Thyroid gland (tissue), 4 donors: ENCODE results near the gene TXNL1.

ENCODE experiments used
- POLR2A ChIP-seq, 2 donors: fragments of 450-650 bp; IDR thresholded peaks; one replicate each; pipeline ENCODE4 v1.6.1; 2017; ENCODE audit warnings: antibody characterized with exemption in 2 of 2, mild to moderate bottlenecking in 2 of 2, moderate library complexity in 1 of 2
- TF ChIP-seq, protein P1 (sequence below), 6 experiments: fragments of 200-600 bp in 3 of 6; fragments of 450-650 bp in 3 of 6; sonication (generic) in 3 of 6; IDR thresholded peaks; one replicate each; pipeline ENCODE4 v1.5.1; 2016 to 2019; ENCODE audit warnings: antibody characterized with exemption in 6 of 6, mild to moderate bottlenecking in 2 of 6, inconsistent platforms in 1 of 6, moderate library complexity in 1 of 6

DNA sequence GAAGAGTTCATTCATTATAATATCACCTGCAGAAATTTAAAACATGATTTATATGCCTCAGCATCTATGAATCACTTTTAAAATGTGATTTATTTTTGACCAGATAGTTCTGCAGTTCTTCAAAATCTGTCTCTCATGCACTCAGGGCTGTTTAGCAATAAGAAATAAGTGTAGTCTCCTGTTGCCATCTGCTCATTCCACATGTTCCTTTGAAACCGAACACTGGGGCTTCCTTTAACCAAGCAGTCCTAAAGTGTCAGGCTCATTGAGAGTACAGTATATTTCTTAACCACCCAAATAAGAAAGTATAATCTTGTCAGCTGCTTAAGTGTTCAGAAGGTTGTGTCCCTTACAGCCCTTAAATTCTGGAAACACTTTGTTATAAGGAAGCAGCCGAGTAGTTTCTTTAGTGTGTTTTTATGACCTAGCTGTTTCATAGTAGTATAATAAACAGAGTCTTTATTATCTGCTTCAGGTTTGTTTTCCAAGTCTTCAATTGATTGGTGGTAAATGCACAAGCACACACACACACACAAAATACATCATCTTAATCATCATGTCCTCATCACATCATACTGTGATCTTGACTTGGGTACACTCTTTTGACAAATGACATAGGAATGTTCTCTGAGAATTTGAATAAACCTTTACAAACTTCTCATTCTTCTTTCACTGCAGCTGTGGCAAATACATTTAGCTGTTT, 23.1 kb upstream of the TXNL1 start:
- TF ChIP-seq, protein P1, sequence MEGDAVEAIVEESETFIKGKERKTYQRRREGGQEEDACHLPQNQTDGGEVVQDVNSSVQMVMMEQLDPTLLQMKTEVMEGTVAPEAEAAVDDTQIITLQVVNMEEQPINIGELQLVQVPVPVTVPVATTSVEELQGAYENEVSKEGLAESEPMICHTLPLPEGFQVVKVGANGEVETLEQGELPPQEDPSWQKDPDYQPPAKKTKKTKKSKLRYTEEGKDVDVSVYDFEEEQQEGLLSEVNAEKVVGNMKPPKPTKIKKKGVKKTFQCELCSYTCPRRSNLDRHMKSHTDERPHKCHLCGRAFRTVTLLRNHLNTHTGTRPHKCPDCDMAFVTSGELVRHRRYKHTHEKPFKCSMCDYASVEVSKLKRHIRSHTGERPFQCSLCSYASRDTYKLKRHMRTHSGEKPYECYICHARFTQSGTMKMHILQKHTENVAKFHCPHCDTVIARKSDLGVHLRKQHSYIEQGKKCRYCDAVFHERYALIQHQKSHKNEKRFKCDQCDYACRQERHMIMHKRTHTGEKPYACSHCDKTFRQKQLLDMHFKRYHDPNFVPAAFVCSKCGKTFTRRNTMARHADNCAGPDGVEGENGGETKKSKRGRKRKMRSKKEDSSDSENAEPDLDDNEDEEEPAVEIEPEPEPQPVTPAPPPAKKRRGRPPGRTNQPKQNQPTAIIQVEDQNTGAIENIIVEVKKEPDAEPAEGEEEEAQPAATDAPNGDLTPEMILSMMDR (IDR thresholded peaks at IDR 0.05): no peak
- TF ChIP-seq POLR2A (IDR thresholded peaks at IDR 0.05): no peak
